PFSK-1 (cell line): Measurements from ENCODE around the gene MAGEA8.

Experiments
- POLR2AphosphoS5 ChIP-seq: IDR thresholded peaks from 2 replicates; pipeline ENCODE4 v1.6.1; 2012; ENCODE audit warnings: low read depth, mild to moderate bottlenecking, control low read depth, low read length, moderate library complexity
- REST ChIP-seq, 2 experiments: IDR thresholded peaks; 2 replicates each; pipeline versions ENCODE4 v1.6.1 to v1.8.0; 2011 to 2012; ENCODE audit warnings: low read depth in 2 of 2, low read length in 2 of 2, control low read depth in 1 of 2, inconsistent platforms in 1 of 2, mild to moderate bottlenecking in 1 of 2, moderate library complexity in 1 of 2; ENCODE audit not compliant: insufficient read depth in 1 of 2

GRCh38 chrX:149851864-149852263 is 29.1 kb upstream of the MAGEA8 start:
- no peak for TF ChIP-seq POLR2AphosphoS5
- TF ChIP-seq REST (IDR thresholded peaks at IDR 0.05; ENCODE audit: insufficient read depth in 1 of 2, low read depth in 2 of 2, low read length in 2 of 2) = no peak
